Astrocyte of the cerebellum (primary cell): ENCODE results near the gene POC1B.

Experiments
- DNase-seq: peaks from one replicate; pipeline ENCODE4 v3.0.0-alpha.2; 2011; ENCODE audit warnings: low read depth
- H3K4me3 ChIP-seq: 2 replicates; pipeline ENCODE4 v1.5.1; 2011; ENCODE audit warnings: mild to moderate bottlenecking, low read depth, low read length, moderate library complexity
- CTCF ChIP-seq: IDR thresholded peaks from 2 replicates; pipeline ENCODE4 v1.5.1; 2012; ENCODE audit warnings: low read length, low read depth, moderate library complexity, mild to moderate bottlenecking; ENCODE audit errors: missing control alignments
- in situ Hi-C: cut with HindIII; loops from 2 replicates; pipeline ENCODE4 v1.10.0; 2017; ENCODE audit warnings: low sequenced_read_pairs

The POC1B gene

DNA sequence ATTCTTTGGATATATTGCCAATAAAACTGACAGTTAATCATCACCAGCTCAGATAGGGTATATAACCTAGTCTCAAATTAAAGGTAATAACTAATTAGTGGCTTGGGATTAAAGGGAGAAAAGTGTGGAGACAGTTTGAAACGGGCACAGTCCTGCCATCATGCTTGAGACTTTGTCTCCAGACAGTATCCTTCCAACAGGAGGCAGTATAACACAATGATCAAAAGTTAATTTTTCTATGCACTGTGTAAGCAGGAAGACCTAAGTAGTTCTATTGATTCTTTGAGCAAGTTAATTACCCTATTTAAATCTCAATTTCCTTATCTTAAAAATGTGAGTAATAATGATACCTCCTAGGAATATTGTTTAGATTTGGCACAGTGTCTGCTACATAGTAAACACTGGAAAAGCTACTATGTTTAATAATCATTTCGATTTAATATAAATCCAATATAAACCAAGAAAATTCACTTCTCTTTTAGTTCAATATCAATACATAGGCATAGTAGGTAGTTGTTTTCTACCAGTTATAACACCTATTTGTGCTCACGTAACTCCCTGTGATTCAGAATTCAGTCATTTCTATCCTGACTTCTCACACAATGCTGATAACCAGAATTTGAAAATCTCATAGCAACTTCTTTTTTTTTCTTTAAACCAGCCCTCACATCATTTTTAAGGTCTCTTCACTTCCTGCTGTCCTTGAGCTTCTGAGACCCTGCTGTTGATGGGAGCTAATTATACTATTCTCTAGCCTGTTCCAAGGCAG, 54.9 kb downstream of the POC1B start:
- in situ Hi-C loops: loop anchor here (5.0 kb wide), 1 partner anchor 51 kb away; the partner anchor contains the start of gene GALNT4
- no peak overlapping the region for H3K4me3 ChIP-seq
- peak; percentile 50 for TF ChIP-seq CTCF
- peak; percentile 31 for DNase-seq

- no peak overlapping the region for H3K4me3 ChIP-seq
- in situ Hi-C loops: loop anchor here (10.0 kb wide), 1 partner anchor 425 kb away; no protein-coding TSS in a partner anchor
- TF ChIP-seq CTCF: no peak
- peak; percentile 39 for DNase-seq
Observed at GRCh38 chr12:89469361-89469760, 56.5 kb downstream of the POC1B start.

DNA sequence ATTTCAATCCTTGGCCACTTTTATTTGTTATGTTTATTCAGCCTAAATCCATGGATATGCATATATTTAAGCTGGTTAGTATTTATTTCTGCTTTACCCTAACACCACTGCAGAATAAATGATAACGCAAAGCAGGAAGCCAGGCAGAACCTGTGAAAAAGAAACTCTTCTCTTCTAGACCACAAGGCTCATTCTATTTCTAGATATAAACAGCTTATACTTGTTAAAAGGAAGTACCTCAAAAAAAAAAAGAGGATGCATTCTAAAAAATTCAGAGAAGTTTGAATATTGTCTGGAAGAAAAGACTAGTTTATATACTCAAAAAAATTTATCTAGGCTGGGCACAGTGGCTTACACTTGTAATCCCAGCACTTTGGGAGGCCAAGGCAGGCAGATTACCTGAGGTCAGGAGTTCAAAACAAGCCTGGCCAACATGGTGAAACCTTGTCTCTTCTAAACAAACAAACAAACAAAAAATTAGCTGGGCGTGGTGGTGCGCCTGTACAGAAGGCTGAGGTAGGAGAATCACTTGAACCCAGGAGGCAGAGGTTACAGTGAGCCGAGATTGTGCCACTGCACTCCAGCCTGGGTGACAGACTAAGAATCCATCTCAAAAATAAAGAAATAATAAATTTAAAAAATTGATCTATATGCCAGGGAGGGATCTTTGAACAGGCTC, 57.1 kb downstream of the POC1B start:
- no peak for DNase-seq
- no peak overlapping the region for H3K4me3 ChIP-seq
- no peak for TF ChIP-seq CTCF

DNA sequence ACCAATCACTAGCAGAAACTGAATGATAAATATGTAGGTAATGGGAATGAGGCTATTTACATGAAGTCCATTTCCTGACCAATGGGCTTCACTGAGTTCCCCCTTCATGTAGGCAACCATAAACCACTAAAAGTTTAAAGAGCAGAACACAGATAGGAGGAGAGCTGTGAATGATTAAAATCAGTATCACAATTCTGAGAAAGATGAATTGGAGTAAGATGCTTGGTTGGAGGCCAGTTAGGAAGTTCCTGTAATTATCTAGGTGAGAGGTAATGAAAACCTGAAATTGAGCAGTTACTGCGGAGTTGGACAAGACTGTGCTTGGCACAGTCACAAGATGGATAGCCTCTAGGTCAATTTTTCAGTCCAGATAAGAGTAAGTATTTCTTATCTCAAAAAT, 57.8 kb downstream of the POC1B start:
- in situ Hi-C loops: loop anchor here (10.0 kb wide), 1 partner anchor 423 kb away; no protein-coding TSS in a partner anchor
- H3K4me3 ChIP-seq: no peak overlapping the region
- no peak for DNase-seq
- no peak for TF ChIP-seq CTCF

More for the DNA sequence above, 57.1 kb downstream of the POC1B start:
- in situ Hi-C loops: loop anchor here (10.0 kb wide), 1 partner anchor 424 kb away; no protein-coding TSS in a partner anchor

GRCh38 chr12:89464974-89465592, 60.8 kb downstream of the POC1B start:
- TF ChIP-seq CTCF: no peak
- in situ Hi-C loops: loop anchor here (10.0 kb wide), 1 partner anchor 420 kb away; no protein-coding TSS in a partner anchor
- peak; percentile 18 for DNase-seq
- no peak overlapping the region for H3K4me3 ChIP-seq

- peak; percentile 22 for TF ChIP-seq CTCF
- H3K4me3 ChIP-seq: no peak overlapping the region
- in situ Hi-C loops: loop anchor here (10.0 kb wide), 1 partner anchor 417 kb away; no protein-coding TSS in a partner anchor
- peak; percentile 66 for DNase-seq
Observed at GRCh38 chr12:89461649-89462612, 63.9 kb downstream of the POC1B start.
